ENCODE measurements around the gene OXLD1.

The OXLD1 gene

GRCh38 chr17:81682565-81683207 lies 16.3 kb upstream of the OXLD1 start:
- no peak for DNase-seq

DNA sequence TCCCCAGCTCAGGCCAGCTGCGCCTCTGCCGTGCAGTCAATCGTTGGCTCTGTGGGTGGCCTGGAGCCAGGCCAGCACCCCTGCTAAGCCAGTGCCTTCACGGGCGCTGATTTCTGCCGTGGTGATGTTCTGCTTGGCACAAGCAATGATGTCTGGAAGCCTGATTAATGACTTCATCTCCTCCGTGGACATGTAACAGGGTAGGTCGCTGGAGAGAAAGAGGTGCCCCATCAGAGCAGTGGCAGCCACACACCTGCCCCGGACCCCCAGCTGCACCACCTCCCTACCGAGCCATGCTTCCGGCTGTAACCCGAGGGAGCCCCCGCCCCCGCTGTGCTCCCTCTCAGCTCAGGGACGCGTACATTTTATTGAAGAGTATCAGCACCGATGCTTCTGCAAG lies 15.3 kb upstream of the OXLD1 start:
- DNase-seq = peak; percentile 93

GRCh38 chr17:81680150-81680549 lies 13.7 kb upstream of the OXLD1 start:
- no peak for DNase-seq

DNA sequence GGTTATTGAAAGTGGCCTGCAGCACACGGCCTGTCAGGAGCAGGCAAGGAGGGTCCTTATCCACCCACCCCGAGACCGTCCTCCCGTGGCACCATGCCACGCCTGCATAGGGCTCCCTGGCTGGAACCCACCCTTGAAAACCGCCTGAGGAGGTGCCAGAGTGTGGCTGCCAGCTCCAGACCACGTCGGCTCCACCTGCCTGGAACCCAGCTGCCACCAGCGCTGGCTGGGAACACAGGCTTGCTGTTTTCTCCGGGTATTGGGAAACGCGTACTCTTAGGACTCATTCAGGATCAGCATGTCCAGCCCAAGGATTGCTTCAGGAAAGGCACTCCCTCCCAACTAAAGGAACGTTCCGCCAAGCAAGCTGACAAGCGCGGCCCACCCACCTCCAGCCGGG lies 10.5 kb upstream of the OXLD1 start:
- DNase-seq = no peak

DNA sequence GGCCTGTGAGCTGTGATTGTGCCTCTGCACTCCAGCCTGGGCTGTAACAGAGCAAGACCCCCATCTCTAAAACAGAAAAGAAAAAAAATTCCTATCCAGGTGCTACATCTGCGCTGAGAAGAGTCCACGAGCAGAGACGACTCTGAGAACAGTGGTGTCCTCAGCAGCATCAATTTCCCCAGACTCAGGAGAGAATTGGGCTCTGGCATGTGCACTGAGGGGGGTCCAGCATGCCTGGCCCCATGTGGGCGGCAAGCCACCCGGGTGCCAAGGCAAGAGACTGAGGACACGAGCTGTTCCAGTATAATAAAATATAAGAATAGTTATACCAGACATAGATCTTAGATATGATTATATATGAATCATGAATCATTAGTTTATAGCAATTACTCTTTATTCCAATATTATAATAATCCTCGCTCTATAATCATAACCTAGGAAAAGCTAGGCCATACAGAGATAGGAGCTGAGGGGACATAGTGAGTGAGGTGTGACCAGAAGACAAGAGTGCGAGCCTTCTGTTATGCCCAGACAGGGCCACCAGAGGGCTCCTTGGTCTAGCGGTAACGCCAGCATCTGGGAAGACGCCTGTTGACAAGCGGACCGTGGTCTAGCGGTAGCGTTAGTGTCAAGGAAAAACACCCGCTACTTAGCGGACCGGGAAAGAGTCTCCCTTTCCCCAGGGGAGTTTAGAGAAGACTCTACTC lies 9.3 kb upstream of the OXLD1 start:
- DNase-seq = peak; percentile 20

- no peak for DNase-seq
Observed at GRCh38 chr17:81673561-81674258, 7.3 kb upstream of the OXLD1 start.

DNA sequence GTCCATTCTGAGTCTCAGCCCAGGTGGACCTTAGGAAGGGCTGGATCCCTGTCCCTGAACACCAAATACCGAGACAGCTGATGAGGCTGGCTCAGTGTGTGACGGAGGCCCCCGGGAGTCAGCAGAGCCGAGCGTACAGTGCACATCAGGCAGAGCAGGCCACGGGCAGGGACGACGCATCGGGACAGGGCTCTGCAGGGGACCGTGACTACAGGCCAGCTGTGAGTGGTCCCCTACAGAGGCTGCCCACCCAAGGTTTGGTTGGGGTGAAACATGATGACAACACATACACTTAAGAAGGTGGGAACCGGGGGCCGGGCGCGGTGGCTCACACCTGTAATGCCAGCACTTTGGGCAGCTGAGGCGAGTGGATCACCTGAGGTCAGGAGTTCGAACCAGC lies 6.5 kb upstream of the OXLD1 start:
- DNase-seq = no peak

DNA sequence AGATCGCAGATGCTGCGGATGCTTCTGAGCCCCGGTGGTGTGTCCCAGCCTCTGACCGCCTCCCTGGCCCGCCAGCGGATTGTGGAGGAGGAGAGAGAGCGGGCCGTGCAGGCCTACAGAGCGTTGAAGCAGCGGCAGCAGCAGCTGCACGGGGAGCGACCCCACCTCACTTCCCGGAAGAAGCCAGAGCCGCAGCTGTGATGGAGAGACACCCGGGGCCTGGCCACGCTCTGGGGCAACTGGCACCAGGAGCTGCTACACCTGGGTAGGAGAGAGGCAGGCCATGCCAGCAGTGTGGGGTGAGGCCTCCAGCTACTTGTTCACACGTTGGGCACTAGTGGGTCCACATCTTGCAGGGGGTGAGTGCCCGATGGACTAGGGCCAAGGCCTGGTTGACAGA lies 6.1 kb upstream of the OXLD1 start:
- no peak for DNase-seq

DNA sequence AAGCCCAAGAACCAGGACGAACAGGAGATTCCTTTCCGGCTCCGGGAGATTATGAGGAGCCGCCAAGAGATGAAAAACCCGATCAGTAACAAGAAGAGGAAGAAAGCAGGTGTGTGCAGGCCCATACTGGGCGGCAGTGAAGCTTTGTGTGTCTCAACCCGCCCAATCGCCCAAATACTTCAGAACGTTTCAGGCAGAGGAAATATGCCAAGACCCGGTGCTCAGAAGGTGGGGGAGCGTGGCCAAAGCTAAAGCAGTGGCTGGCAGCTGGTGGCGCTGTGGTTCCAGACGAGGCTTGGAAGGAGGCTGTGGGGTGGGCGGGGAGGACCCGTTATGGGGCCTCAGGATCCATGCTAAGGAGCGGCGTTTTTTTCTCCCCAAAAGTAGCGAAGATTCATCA lies 1.3 kb upstream of the OXLD1 start:
- no peak for DNase-seq

DNA sequence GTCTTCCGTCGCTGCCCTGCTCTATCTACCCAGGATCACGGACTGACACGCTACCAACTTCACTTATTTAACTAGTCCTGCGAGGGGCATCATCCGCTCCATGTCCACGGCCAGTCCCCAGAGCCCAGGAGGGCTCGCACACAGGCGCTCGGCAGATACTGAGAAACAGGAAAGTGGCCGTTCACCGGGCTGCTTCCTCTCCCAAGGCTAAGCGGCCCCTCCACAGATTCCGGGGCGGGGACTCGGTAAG lies 388 bp downstream of the OXLD1 start:
- no peak for DNase-seq

DNA sequence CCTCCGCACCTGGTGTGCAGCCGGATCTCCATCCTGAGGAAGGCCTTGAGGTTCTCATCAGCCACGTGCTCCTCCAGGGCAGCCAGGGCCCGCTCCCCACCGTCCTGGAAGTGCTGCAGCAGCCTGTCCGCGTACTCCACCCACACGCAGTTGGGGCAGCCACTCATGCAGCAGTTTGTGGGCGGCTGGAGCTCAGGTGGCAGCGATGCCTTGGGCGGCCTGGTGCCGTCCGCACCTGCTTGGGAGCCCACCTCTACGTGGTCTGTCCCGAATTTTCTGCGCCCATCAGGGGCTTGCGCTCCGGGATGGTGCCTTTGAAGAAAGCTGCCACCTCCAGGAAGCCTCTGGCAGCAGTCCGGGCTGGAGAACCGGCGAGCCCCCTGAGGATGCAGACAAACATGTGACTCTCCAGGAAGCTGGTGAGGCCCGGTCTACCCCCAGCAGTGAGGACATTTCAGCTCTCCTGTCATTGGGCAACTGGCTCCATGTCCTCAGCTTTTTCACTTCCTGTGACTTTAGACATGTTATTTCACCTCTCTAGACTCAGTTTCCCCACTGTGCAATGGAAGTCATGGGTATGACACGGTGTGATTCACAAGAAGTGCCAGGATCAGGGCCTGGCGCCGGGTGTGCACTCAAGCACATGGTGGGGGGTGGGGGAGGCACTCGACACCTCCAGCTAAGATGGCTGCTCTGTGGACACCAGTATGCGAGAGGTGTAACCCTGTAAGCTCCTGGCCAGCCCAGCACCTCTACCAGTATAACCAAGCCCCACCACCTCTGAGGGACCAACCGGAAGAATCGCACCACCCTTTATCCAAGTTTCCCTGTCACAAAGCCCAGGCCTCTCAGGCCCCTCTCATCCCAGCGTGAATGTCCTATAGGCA lies 957 bp downstream of the OXLD1 start:
- peak; percentile 9 for DNase-seq

- DNase-seq = no peak
Observed at GRCh38 chr17:81664051-81664470, 2.3 kb downstream of the OXLD1 start.

DNA sequence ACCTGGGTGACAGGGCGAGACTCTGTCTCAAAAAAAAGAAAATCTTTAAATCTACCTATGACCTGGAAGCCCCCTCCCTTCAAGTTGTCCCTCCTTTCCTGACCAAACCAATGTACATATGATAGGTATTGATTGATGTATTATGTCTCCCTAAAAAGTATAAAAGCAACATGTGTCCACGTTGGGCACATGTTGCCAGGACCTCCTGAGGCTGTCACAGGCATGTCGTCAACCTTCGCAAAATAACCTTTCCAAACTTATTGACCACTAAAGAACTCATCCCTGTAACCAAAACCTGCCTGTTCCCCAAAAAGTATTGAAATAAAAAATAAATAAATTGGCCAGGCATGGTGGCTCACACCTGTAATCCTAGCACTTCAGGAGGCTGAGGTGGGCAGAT lies 4.4 kb downstream of the OXLD1 start:
- no peak for DNase-seq

- DNase-seq = no peak
Observed at GRCh38 chr17:81660441-81660840, 6.0 kb downstream of the OXLD1 start.

DNA sequence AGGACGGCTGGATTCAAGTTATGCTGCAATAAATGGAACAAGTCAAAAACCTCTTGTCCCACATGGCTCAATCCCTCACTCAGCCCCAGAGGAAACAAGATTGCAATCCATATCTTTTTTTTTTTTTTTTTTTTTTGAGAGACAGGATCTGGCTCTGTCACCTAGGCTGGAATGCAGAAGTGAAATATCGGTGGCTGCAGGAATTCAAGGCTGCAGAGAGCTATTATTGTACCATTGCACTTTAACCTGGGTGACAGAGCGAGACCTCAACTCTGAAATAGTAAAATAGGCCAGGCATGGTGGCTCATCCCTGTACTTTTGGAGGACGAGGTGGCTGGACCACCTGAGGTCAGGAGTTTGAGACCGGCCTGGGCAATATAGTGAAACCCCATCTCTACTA lies 7.4 kb downstream of the OXLD1 start:
- DNase-seq = no peak

- DNase-seq = no peak
Observed at GRCh38 chr17:81656835-81657234, 9.6 kb downstream of the OXLD1 start.

- no peak for DNase-seq
Observed at GRCh38 chr17:81656118-81656743, 10.2 kb downstream of the OXLD1 start, which contains the start of gene PDE6G. Gene PDE6G, minus strand, starts transcription at chr17:81656542. Its CDS starts 3,237 bp downstream, at chr17:81653305.

GRCh38 chr17:81655378-81656117 lies 10.9 kb downstream of the OXLD1 start:
- no peak for DNase-seq

- no peak for DNase-seq
Observed at GRCh38 chr17:81652906-81653771, 13.3 kb downstream of the OXLD1 start.

DNA sequence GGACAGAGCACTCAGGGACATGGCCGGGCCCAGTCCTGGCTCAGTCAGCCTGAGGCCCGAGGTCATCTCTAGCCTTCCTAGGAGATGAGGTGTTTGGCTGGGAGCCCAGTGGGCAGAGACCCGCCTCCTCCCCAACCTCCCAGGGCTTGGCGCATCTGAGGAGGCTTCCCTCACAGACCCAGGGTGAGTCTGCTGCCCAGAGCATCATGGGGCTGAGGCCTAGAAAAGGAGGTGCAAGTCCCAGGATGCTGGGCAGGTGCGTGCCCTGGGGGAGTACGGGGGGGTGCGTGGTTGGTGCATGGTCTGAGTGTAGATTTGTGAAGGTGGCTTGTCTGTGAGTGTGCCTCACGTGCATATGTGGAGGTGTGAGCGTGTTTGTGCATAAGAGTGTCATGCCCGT lies 14.7 kb downstream of the OXLD1 start:
- DNase-seq = no peak

DNA sequence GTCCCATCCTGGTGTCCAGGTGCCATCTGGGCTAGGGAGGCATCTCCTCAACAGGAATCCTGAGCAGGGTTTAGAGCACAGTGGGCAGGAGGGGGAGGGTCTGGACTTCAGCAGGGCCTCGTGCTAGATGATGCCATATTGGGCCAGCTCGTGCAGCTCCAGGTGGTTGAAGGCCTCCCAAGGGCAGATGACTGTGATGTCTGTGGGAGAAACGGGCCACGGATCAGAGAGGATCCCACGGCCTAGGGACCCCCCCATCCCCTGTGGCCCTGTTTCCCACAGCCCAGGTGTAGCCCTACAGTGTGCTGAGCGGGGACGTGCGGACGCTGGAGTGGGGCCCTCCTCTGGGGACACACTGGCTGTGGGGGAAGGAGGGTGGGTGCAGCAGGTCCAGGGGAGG lies 15.5 kb downstream of the OXLD1 start:
- DNase-seq = no peak
